NCI-H1048 (cell line): ENCODE results near the gene CACNA1C.

ENCODE experiments used
- DNase-seq: peaks from one replicate; lab custom pipeline; 2025; lab: John Stamatoyannopoulos, UW

The CACNA1C gene

DNA sequence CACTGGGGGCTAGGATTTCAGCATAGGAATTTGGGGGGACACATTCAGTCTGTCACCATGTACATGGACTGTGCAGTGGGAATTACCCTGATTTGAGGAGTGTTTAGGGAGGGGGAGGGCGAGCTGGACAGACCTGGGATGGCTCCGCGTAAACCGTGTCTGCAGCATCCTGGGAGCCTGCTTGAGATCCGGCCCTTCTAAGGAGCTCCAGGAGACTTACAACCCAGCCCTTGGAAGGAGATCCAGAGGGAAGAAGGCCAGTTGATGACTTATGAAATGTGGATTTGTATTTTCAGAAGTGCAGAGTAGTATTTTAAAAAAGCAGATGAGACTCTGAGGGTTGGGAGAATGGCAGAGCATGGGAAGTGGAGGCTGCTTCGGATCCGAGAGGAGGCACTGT lies 153.2 kb downstream of the CACNA1C start:
- no peak for DNase-seq

DNA sequence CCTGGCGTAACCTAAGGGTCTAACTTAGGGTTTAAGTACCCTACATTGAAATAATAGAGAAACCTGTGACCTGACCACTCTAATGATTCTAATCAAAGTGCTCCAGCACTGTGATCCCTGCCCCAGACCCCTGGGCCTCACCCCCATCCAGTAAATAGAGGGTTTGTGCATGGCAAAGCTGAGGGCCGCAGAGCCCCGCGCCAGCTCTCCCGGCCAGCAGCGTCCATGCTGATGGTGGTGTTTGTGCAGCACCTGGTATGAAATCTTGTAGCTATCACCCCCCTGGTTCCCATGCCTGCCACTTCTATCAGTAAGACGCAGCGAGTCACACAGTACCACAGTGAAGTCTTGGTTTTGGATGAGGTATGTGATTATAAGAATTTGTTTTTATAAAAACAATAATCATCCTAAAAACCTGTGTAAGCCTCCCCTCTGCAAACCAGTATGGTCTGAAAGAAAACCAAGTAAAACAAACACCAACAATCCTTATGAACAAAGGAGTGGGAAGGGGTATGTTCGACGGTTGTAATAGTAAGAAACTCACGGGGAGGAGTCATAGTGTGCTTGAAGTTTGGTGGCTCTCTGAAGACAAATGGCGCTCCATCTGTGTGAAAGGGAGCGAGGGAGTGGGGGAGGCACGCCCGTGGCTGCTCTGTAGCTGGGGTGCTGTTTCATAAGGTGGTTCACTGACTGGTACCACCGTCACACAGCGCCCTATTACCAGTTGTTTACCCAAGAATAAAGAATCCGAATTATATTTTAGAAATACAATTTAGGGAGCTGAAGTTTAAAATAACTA lies 156.2 kb downstream of the CACNA1C start:
- no peak for DNase-seq

DNA sequence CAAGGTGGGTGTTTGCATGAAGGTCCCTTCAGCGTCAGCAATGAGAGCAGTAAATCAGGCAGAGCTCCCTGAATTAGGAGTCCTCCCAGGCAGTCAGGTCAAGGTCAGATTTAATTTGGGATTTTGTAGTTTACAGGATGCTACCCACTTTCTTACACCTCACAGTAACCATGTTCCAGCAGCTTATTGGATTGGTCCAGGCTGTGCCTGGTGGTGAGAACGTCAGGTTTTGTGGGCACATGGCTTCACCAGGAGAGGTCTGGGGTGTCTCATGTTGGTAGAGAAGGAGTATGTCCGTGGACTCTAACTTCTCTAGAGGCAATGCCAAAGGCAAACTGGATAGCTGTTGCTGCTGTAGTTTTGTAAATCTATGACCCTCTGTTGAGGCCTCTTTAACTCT lies 158.3 kb downstream of the CACNA1C start:
- DNase-seq, result no peak

DNA sequence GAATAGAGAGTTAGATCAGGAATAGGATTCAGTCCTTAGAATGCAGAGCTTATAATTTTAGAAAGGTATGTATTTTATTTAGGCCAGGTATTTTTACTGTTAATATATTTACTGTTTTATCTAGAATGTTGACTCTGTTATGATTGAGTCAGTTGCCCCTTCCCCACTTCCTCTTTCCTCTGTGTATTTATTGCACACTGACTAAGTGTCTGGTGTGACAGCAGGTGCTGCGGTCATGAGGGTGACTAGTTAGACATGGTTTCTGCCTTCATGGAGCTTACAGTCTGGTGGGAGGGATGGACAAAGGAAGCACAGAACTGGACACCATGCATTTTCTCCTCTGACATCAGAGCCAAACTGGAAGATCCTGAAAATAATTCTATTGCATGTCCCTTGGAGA lies 159.8 kb downstream of the CACNA1C start:
- no peak for DNase-seq

DNA sequence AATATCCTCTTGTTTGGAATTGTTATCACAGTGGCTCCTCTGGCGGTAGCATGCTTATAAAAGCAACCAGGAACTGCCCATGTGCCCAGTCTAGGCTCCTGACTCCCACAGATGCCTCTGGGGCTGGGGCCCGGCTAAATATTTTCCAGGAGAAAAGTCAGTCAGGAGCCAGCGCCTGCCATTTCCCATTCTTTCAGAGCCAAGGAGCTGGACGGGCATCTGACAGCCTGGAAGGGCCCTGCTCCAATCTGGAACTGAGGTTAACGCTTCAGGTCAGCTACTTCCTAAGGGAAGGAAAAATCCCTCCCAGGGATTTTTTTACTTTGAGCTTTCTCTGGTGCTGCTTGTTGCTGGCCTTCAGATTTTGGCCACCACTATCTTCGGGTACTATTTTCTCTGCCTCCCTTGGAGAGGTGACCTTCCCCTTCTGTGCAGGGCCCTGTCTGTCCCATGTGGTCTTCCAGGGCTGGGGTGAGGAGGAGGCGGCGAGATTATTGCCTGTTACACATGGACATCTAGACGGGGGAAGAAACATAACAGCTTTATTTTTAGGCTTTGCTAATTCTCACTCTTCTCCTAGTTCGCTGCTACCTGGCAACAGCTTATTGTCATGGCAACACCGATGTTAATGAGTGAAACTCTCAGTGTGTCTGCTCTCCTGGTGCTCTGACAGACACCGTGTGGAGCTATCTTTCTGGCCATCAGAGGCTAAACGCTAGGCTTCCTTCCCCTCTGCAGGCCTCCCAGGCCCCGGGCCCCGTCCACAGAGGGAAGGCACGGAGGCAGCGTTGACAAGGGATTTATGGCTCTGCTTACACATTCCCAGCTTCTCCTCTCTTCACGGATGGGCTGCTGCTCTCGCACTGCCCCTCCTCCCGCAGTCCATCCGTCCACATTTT lies 160.4 kb downstream of the CACNA1C start:
- no peak for DNase-seq

DNA sequence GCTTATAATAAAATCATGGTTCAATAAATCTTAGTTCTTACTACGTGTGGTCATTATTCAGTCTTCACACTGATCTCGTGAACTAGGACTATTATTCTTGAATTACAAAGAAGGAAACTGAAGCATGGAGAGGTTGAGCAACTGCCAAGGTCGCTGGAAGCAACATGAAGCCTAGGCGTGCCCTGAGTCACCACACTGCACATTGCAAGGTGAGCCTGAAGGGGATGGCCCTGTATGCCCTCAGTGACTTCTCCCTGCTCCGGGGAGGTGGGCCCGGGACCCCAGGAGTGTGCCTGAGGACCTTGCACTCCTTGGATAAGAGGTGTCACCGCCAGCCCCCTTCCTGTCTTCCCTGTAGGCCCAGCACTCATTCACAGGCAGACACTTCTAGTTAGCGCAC lies 161.6 kb downstream of the CACNA1C start:
- DNase-seq, result no peak

DNA sequence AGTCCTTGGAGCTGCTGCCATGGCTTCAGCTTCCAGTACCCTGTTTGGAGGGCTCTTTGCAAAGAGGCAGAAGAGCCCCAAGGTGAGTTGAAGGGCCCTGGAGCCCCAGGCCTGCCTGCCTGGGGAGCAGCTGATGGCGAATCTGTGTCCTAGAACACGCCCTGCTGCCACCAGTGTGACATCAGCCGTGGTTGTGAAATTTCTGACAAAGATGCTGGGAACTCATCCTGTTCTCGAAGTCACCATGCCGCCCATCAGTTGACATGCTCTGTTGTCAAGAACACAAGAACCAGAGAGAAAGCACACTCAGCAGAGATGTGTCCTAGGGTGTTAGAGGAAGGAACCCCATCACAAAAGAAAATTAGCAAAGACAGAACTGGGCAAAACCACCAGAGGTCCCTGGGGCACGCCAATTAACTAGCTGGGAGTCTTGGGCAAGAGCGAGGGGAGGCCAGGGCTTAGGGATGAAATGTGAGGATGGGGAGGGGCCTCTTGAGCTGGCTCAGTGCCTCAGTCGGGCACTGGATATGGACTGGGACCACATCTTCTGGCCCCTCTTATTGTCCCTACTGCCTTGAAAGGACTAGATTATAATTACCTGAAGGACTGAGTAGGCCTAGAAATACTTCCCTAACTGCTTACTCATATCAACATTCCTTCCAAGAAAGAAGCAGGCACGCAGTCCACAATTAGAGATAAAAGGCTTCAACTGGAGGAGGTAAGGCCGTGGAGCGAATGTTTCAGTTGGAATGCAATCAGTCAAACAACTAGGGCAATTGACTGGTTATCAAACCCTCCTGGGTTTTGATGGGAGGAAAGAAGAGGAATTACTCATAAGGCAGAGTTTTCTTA lies 163.1 kb downstream of the CACNA1C start:
- DNase-seq, result no peak

DNA sequence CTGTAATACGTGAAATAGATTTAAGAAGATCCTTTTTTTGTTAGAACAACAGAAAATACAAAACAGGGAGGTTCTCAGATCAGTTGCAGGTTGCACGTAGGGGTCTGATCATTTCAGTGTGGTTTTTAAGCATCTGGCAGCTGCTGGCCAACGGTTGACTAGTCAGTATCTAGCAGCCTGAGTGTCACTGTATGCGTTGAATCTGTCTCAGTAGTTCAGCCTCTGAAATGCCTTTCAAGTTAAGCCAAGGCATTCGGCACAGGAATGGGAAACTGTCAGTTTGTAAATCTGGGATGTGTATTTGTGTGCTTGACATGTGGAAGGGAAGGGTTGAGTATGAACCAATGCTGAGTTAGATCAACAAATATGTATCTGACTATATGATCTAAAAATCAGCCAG lies 165.9 kb downstream of the CACNA1C start:
- no peak for DNase-seq

DNA sequence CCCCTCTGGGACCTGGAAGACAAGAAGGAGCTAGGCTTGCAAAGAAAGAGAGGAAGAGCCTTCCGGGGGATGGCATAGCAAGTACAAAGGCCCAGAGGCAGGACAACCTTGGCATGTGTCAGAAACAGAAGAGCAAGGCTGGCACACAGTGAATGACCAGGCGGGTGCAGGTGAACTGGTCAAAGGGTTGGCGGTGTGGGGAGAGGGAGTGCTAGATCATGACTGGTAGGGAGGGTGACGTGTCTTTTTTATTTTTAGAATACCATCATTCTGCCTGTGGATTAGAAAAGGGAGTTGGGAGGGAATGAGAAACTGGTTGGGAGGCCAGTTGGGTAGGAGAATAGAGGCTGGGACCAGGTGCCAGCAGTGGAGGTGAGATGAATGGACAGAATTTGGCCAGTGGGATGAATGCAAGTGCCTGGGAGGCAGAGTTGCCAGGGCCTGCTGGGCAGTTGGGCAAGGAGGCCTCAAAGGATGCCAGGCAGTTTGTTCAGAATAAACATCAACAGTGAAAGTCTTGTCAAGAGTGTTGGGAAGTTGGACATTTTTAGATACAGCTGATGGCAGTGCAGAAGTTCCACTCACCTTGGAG lies 168.3 kb downstream of the CACNA1C start:
- DNase-seq, result no peak

DNA sequence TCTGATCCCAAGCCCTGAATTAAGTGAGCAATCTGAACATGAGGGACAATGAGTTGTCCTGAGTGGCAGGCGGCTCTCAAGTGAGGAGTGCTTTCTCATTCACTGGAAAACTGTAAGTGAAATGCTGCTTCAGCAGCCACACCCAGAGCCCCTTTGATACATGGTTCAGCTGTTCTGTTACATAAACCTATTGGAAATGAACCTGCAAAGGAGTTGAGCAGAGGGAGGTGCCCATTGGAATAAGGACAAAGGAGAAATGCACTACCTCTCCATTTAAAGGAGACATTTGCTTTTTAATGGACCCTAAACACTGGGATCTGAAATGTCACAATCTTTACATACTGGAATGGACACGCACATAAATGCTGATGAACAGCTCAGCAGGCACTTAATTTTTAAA lies 169.9 kb downstream of the CACNA1C start:
- no peak for DNase-seq

DNA sequence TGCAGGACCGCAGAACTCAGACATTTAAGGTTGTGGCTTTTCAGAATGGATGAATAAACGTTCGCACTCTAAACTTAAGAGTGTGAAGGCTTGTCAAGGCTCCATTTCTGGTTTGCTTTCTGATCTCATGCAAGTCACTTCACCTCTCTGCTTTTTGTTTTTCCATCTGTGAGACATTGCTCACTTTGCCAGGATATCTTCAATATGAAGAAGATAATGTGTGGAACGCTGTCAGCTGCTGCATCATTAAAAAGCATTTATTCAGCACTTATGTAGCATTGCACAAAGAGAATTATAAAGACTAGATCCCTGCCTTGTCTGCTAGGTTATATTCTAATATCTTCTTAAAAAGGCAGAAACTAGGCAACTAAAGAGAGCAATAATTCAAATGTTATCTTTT lies 172.2 kb downstream of the CACNA1C start:
- DNase-seq, result no peak

DNA sequence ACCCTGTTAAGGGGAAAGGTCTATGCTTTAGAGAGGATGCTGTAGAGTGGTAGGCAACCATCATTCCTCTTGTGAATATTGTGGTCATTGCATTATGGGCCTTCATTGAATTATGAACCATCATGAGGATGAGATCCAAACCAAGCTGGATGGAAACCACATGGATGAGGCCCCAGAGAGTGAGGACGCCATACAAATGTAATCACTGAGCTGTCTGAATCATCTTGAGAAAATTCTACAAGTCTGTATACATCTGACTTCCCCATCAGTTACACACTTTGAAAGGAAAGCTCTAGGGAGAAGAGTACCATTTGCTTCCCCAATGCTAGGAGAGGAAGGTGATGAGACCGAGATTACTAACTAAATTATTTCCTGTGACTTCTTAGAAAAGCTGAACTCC lies 172.9 kb downstream of the CACNA1C start:
- no peak for DNase-seq

DNA sequence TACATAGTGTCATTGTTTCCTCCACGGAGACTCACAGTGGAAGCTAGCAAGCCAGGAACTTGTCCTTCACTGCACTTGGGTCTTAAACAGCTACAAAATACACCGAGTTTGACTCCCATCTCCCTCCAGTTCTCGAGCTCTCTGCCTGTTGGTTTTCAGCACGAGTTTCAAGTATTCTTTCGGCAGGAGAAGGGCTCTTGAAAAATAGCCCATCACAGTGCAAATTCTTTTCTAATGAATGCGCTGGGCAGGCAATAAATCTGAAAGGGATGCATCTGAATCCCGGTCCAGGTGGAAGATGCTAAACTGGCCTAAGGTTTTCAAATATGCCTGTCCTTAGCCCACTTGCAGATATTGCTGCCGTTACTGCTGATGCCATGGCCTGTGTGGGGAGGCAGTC lies 173.9 kb downstream of the CACNA1C start:
- no peak for DNase-seq

DNA sequence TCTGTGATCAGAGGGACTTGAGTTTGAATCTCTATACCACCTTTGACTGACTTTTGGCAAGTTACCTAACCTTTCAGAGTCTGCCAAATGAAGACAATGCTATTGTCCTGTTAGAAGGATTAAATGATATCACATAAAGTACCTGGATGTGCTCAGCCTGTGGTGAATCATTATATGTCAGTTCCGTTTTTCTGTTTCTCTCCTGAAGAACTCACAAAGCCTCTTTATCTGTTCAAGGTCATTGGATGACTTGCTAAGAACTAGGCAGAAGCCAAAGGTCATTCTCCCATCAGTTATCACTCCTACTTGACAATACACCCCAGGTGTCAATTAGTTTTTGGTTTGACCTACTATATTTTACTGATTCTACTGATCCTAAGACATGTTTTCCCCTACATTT lies 174.6 kb downstream of the CACNA1C start:
- no peak for DNase-seq

DNA sequence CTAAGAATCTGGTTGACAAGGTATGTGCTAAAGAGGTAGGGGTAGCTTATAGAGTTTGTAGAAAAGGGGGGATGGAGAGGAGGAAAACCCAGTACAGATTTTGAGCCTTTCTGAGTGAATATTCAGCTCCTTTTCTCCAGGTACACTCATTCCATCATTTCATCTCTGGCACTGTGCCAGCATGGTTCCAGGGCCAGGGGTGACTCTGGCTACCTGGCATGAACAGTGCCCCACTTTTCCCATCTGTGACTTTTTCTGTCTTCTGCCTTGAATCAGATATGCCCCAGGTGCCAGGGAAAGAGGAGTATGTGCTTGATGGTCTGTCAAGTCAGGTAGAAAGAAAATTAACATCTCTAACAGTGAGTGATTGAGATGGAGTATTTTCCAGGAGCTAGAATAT lies 175.7 kb downstream of the CACNA1C start:
- DNase-seq, result no peak

DNA sequence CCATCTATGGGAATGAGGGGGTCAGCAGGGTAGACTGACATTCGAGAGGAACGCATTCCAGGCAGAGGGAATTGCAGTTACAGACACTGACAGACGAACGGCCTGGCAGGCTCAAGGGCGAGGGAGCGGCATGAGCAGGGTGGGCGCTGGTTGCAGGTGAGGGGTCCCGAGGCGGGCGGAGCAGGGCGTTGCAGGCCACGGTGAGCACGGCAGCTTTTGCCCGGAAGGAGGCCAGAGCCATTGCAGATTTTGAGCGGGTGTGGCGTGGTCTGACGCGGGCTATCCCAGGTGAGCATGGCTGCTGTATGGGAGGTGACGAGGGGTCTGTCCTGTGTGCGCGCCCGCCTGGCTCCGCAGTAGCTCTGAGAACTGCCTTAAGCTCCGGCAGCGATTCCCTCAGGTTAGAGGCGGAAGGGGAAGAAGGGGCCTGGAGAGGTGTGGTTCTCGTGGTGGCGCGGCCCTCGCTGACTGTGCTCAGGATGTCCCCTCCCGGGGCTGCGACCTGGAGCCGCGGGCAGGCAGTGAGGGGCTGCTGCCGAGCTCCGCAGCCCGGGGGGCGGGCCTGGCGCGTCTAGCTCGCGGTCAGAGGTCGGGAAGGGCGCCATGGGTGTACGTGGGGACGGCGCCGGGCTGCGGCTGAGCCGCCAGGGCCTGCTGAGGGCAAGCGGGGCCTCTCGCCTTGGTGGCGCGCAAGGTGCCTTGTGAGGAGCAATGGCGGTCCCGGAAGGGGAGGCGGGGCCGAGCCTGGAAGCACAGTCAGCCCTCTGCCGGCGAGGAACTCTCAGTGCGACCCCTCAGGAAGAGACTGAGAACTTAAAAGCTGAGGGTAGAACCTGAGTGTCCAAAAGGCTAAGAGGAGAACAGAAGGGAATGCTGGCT lies 177.1 kb downstream of the CACNA1C start:
- no peak for DNase-seq

DNA sequence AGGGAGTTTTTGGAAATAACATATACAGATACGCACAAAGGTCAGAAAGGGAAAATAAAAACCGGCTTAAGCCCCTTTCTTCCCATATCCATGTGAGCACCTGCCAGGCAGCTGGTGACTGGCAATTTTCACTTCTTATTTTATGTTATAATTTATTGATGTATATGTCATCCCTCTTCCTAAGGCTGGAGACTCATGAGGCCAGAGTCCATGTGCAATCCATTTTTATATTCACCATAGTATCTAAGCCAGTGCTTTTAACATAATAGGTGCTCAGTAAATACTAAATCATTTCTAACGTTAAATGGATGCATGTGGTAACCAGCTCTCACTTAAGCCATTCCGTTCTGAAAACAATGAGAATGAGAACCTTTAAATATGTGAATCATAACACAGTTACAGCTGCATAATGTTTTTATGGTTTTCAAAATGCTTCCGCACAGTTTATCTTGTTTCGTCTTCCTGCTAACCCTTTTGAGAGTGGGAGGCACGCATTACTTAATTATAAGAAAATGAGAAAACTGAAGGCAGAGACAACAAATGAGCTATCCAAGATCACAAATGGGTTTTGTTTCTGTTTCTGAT lies 178.3 kb downstream of the CACNA1C start:
- no peak for DNase-seq

DNA sequence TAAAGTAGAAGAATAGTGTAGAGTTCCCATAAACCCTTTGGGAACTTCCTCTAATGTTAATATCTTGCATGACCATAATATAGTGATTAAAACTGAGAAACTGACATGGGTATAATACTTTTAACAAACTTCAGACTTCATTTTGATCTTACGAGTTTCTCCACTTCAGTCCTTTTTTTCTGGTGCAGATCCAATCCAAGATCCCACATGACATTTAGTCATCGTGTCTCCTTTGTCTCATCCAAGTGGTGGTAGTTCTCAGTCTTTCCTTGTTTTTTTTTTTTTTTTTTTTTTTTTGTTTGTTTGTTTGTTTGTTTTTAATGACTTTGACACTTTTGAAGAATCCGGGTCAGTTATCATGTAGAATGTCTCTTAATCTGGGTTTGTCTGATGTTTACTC lies 179.2 kb downstream of the CACNA1C start:
- DNase-seq, result no peak

DNA sequence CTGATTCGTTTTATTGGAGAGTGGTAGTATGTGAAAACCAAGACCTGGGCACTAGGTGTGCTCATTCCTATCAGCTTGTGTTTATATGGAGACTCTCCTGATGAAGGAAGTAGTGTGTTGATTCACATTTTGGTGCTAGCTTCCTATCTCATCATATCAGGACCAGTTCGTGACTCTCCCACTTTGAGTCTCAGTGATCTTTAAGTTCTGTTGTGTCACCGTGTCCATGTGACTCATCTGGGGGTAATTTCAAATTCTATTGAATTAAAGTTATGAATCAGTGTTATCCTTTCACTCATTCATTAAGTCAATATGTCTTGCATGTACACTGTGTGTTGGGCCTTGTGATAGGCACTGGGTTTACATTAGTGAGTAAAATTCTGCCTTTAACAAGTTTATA lies 180.2 kb downstream of the CACNA1C start:
- DNase-seq, result no peak

DNA sequence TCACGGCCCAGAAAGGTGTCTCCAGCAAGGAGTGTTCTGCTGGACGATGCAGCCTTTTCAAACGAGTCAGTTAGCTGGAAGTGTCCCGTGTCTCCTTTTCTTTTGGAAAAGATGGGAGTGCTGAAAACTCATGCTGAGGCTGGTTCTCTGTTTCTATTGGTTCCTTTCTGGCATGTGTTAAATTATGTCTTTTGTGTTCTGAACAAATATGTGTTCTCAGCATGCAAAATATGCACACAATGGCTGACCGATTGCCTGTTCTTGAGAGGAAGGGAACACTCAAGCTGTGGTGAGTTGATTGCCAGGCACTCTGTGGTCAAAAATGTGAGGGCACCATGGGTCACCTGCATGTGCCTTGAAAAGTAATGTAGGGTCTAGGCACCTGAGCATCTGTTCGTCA lies 181.3 kb downstream of the CACNA1C start:
- no peak for DNase-seq
